ENCODE results near the gene FHIT.

GRCh38 chr3:60730371-60730770 is 520.9 kb downstream of the FHIT start:
- no peak for TF ChIP-seq POLR2A (IDR thresholded peaks at IDR 0.05)
- no peak for TF ChIP-seq CTCF (IDR thresholded peaks at IDR 0.05 in 4 of 5, conservative IDR thresholded peaks at IDR 0.05 in 1 of 5)
